ENCODE results near the gene HERC4. TPM values are rescaled to one million over a fixed set of nuclear protein-coding genes. Genes with fewer than 3 reads are reported as not detected.
"Not testable (repeated sequence)": the region's sequence is repeated elsewhere in the genome, so short reads cannot be mapped to it uniquely, and the experiment has no call there.

HERC4 gene
- total RNA-seq, 1 donor from 2014 or later, result 56.9 TPM

- no peaks in the 10 kb centered on the region for H3K36me3 ChIP-seq (ENCODE audit: insufficient read depth, low read length)
- no peaks in the 10 kb centered on the region for H3K27me3 Mint-ChIP-seq (ENCODE audit: low read depth, unreplicated experiment)
- no peaks in the 10 kb centered on the region for H3K9me3 Mint-ChIP-seq (ENCODE audit: unreplicated experiment)
- H3K9me3 ChIP-seq (ENCODE audit: insufficient read depth, low read depth, low read length), result no peaks in the 10 kb centered on the region
- H3K4me2 ChIP-seq (ENCODE audit: low read length), result no peak overlapping the region
- H2AFZ ChIP-seq (ENCODE audit: low read depth, low read length), result no peak overlapping the region
- H3K4me3 ChIP-seq (ENCODE audit: insufficient read depth, low read depth, low read length), result no peak overlapping the region
- no peak overlapping the region for H3K4me3 Mint-ChIP-seq (ENCODE audit: unreplicated experiment)
- no peak overlapping the region for H3K9ac ChIP-seq (ENCODE audit: low read length)
- no peaks in the 10 kb centered on the region for H3K4me1 Mint-ChIP-seq (ENCODE audit: low read depth, unreplicated experiment)
- H3K79me2 ChIP-seq (ENCODE audit: insufficient read depth, low read length), result peaks cover 6% of the 10 kb centered on the region
- H3K27ac Mint-ChIP-seq (ENCODE audit: unreplicated experiment), result no peak overlapping the region
- H4K20me1 ChIP-seq (ENCODE audit: insufficient read depth, low read length), result no peaks in the 10 kb centered on the region
- TF ChIP-seq, protein P1, sequence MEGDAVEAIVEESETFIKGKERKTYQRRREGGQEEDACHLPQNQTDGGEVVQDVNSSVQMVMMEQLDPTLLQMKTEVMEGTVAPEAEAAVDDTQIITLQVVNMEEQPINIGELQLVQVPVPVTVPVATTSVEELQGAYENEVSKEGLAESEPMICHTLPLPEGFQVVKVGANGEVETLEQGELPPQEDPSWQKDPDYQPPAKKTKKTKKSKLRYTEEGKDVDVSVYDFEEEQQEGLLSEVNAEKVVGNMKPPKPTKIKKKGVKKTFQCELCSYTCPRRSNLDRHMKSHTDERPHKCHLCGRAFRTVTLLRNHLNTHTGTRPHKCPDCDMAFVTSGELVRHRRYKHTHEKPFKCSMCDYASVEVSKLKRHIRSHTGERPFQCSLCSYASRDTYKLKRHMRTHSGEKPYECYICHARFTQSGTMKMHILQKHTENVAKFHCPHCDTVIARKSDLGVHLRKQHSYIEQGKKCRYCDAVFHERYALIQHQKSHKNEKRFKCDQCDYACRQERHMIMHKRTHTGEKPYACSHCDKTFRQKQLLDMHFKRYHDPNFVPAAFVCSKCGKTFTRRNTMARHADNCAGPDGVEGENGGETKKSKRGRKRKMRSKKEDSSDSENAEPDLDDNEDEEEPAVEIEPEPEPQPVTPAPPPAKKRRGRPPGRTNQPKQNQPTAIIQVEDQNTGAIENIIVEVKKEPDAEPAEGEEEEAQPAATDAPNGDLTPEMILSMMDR (IDR thresholded peaks at IDR 0.05; ENCODE audit: insufficient read depth, low read depth, low read length), result no peak
- no peak for TF ChIP-seq EZH2 (IDR thresholded peaks at IDR 0.05; ENCODE audit: insufficient read depth, low read length)
- DNase-seq (ENCODE audit: low read depth) (no peak), FAIRE-seq (no peak)
- H3K36me3 Mint-ChIP-seq (ENCODE audit: low read depth, unreplicated experiment), result no peaks in the 10 kb centered on the region
- no peak overlapping the region for H3K27ac ChIP-seq (ENCODE audit: low read depth, low read length)
- H3K27me3 ChIP-seq (ENCODE audit: insufficient read depth, low read length), result no peaks in the 10 kb centered on the region
- H3K4me1 ChIP-seq (ENCODE audit: insufficient read depth, low read length), result peaks cover 9% of the 10 kb centered on the region
These were observed 4.4 kb upstream of the HERC4 start for GRCh38 chr10:68079434-68079833.

- Mint-ChIP-seq H3K9me3 (ENCODE audit: unreplicated experiment) (no peaks in the 10 kb centered on the region), H3K36me3 (ENCODE audit: low read depth, unreplicated experiment) (no peaks in the 10 kb centered on the region), H3K4me3 (ENCODE audit: unreplicated experiment) (no peak overlapping the region), H3K27me3 (ENCODE audit: low read depth, unreplicated experiment) (no peaks in the 10 kb centered on the region), H3K4me1 (ENCODE audit: low read depth, unreplicated experiment) (peaks cover 3% of the 10 kb centered on the region), H3K27ac (ENCODE audit: unreplicated experiment) (no peak overlapping the region)
- Histone ChIP-seq H3K27ac (ENCODE audit: low read depth, low read length) (no peak overlapping the region), H3K27me3 (ENCODE audit: insufficient read depth, low read length) (no peaks in the 10 kb centered on the region), H4K20me1 (ENCODE audit: insufficient read depth, low read length) (peaks cover 21% of the 10 kb centered on the region), H3K4me3 (ENCODE audit: insufficient read depth, low read depth, low read length) (no peak overlapping the region), H3K4me2 (ENCODE audit: low read length) (no peak overlapping the region), H3K79me2 (ENCODE audit: insufficient read depth, low read length) (peaks cover 30% of the 10 kb centered on the region), H3K36me3 (ENCODE audit: insufficient read depth, low read length) (no peaks in the 10 kb centered on the region), H3K9me3 (ENCODE audit: insufficient read depth, low read depth, low read length) (no peaks in the 10 kb centered on the region), H2AFZ (ENCODE audit: low read depth, low read length) (no peak overlapping the region), H3K4me1 (ENCODE audit: insufficient read depth, low read length) (peaks cover 5% of the 10 kb centered on the region), H3K9ac (ENCODE audit: low read length) (no peak overlapping the region)
- TF ChIP-seq, protein P1 (IDR thresholded peaks at IDR 0.05; ENCODE audit: insufficient read depth, low read depth, low read length), result no peak
- no peak for TF ChIP-seq EZH2 (IDR thresholded peaks at IDR 0.05; ENCODE audit: insufficient read depth, low read length)
- FAIRE-seq (no peak), DNase-seq (ENCODE audit: low read depth) (no peak)
These were observed 1.9 kb upstream of the HERC4 start for GRCh38 chr10:68077026-68077425.

- H3K4me1 Mint-ChIP-seq (ENCODE audit: low read depth, unreplicated experiment), result peaks cover 10% of the 10 kb centered on the region
- not testable (repeated sequence) for H3K27ac Mint-ChIP-seq (ENCODE audit: unreplicated experiment); H3K9me3 Mint-ChIP-seq (ENCODE audit: unreplicated experiment); FAIRE-seq; H3K4me3 ChIP-seq (ENCODE audit: insufficient read depth, low read depth, low read length); H3K4me1 ChIP-seq (ENCODE audit: insufficient read depth, low read length); H3K36me3 Mint-ChIP-seq (ENCODE audit: low read depth, unreplicated experiment); H3K27ac ChIP-seq (ENCODE audit: low read depth, low read length); H3K36me3 ChIP-seq (ENCODE audit: insufficient read depth, low read length); H2AFZ ChIP-seq (ENCODE audit: low read depth, low read length); H3K9me3 ChIP-seq (ENCODE audit: insufficient read depth, low read depth, low read length); H3K4me2 ChIP-seq (ENCODE audit: low read length); DNase-seq (ENCODE audit: low read depth); H3K9ac ChIP-seq (ENCODE audit: low read length); H3K27me3 Mint-ChIP-seq (ENCODE audit: low read depth, unreplicated experiment); H3K27me3 ChIP-seq (ENCODE audit: insufficient read depth, low read length); H3K4me3 Mint-ChIP-seq (ENCODE audit: unreplicated experiment)
- H4K20me1 ChIP-seq (ENCODE audit: insufficient read depth, low read length), result peaks cover 30% of the 10 kb centered on the region
- peaks cover 40% of the 10 kb centered on the region for H3K79me2 ChIP-seq (ENCODE audit: insufficient read depth, low read length)
These were observed 998 bp upstream of the HERC4 start for GRCh38 chr10:68076081-68076480.

Data from astrocyte (in vitro differentiated cells and primary cell).